ENCODE data around the gene ELMO1. TPM values are rescaled to one million over a fixed set of nuclear protein-coding genes. Genes with fewer than 3 reads are reported as not detected.

ELMO1 gene
- polyA plus RNA-seq, 1 donor (not counting 4 experiments of a cell fraction or from before 2014, with no cell fraction given), result not detected

- Histone ChIP-seq H3K9ac (ENCODE audit: control insufficient read depth, extremely low read depth, insufficient read depth, low read length) (no peak overlapping the region), H4K20me1 (ENCODE audit: control insufficient read depth, extremely low read depth, insufficient read depth, low read length) (no peaks in the 10 kb centered on the region), H3K9me3 (ENCODE audit: control insufficient read depth, low read depth, low read length) (no peaks in the 10 kb centered on the region), H2AFZ (ENCODE audit: control insufficient read depth, low read length) (no peak overlapping the region), H3K27ac (ENCODE audit: control insufficient read depth, insufficient read depth, low read length) (no peak overlapping the region), H3K9me1 (ENCODE audit: control insufficient read depth, extremely low read depth, insufficient read depth, low read length) (no peaks in the 10 kb centered on the region), H3K79me2 (ENCODE audit: control insufficient read depth, insufficient read depth, low read length) (no peaks in the 10 kb centered on the region), H3K4me2 (ENCODE audit: control insufficient read depth, extremely low read depth, insufficient read depth, low read depth, low read length) (no peak overlapping the region), H3K4me3 (ENCODE audit: control insufficient read depth in 2 of 3, extremely low read depth in 1 of 3, insufficient read depth in 2 of 3, low read depth in 1 of 3, low read length in 3 of 3) (no peak overlapping the region), H3K36me3 (ENCODE audit: control insufficient read depth in 2 of 2, extremely low read depth in 1 of 2, insufficient read depth in 2 of 2, low read length in 2 of 2) (no peaks in the 10 kb centered on the region), H3K4me1 (ENCODE audit: control insufficient read depth, extremely low read depth, insufficient read depth, low read length) (no peaks in the 10 kb centered on the region), H3K27me3 (ENCODE audit: control insufficient read depth, extremely low read depth, insufficient read depth, low read length) (no peaks in the 10 kb centered on the region)
- TF ChIP-seq EZH2 (IDR thresholded peaks at IDR 0.05; ENCODE audit: low read length) (no peak), CTCF (optimal IDR thresholded peaks at IDR 0.05 in 1 of 3, IDR thresholded peaks at IDR 0.05 in 1 of 3, conservative IDR thresholded peaks at IDR 0.05 in 1 of 3; ENCODE audit: extremely low read depth in 1 of 3, insufficient read depth in 2 of 3, low read length in 3 of 3) (no peak)
- dilution Hi-C loops (cut with MboI; ENCODE audit: extremely low pct_ligation_motif_present, low sequenced_read_pairs), result loop anchor here (25.0 kb wide), 1 partner anchor 719 kb away; no protein-coding TSS in a partner anchor
- FAIRE-seq, result no peak
- DNase-seq (ENCODE audit: low read depth, low spot score), result no peak
These were observed 242.5 kb downstream of the ELMO1 start for GRCh38 chr7:37206192-37206591.

GRCh38 chr7:37205451-37205850, 243.2 kb downstream of the ELMO1 start:
- FAIRE-seq (no peak), DNase-seq (ENCODE audit: low read depth, low spot score) (no peak)
- dilution Hi-C loops (cut with MboI; ENCODE audit: extremely low pct_ligation_motif_present, low sequenced_read_pairs), result loop anchor here (25.0 kb wide), 1 partner anchor 718 kb away; no protein-coding TSS in a partner anchor
- TF ChIP-seq EZH2 (IDR thresholded peaks at IDR 0.05; ENCODE audit: low read length) (no peak), CTCF (optimal IDR thresholded peaks at IDR 0.05 in 1 of 3, IDR thresholded peaks at IDR 0.05 in 1 of 3, conservative IDR thresholded peaks at IDR 0.05 in 1 of 3; ENCODE audit: extremely low read depth in 1 of 3, insufficient read depth in 2 of 3, low read length in 3 of 3) (no peak)
- Histone ChIP-seq H3K9me3 (ENCODE audit: control insufficient read depth, low read depth, low read length) (no peaks in the 10 kb centered on the region), H2AFZ (ENCODE audit: control insufficient read depth, low read length) (no peak overlapping the region), H4K20me1 (ENCODE audit: control insufficient read depth, extremely low read depth, insufficient read depth, low read length) (no peaks in the 10 kb centered on the region), H3K9me1 (ENCODE audit: control insufficient read depth, extremely low read depth, insufficient read depth, low read length) (no peaks in the 10 kb centered on the region), H3K79me2 (ENCODE audit: control insufficient read depth, insufficient read depth, low read length) (no peaks in the 10 kb centered on the region), H3K27ac (ENCODE audit: control insufficient read depth, insufficient read depth, low read length) (no peak overlapping the region), H3K4me2 (ENCODE audit: control insufficient read depth, extremely low read depth, insufficient read depth, low read depth, low read length) (no peak overlapping the region), H3K36me3 (ENCODE audit: control insufficient read depth in 2 of 2, extremely low read depth in 1 of 2, insufficient read depth in 2 of 2, low read length in 2 of 2) (no peaks in the 10 kb centered on the region), H3K27me3 (ENCODE audit: control insufficient read depth, extremely low read depth, insufficient read depth, low read length) (no peaks in the 10 kb centered on the region), H3K4me3 (ENCODE audit: control insufficient read depth in 2 of 3, extremely low read depth in 1 of 3, insufficient read depth in 2 of 3, low read depth in 1 of 3, low read length in 3 of 3) (no peak overlapping the region), H3K4me1 (ENCODE audit: control insufficient read depth, extremely low read depth, insufficient read depth, low read length) (no peaks in the 10 kb centered on the region), H3K9ac (ENCODE audit: control insufficient read depth, extremely low read depth, insufficient read depth, low read length) (no peak overlapping the region)

Measured in keratinocyte (primary cell).